GM18517 (cell line): ENCODE results near the gene IRX4.

Experiments
- ATAC-seq: cut with Tn5 transposase; IDR thresholded peaks from one replicate; pipeline ENCODE4 v1.9.1; 2021; ENCODE audit warnings: mild to moderate bottlenecking, moderate library complexity; ENCODE audit not compliant: unreplicated experiment

Gene IRX4

GRCh38 chr5:1840741-1841521 is 41.8 kb downstream of the IRX4 start:
- ATAC-seq = no peak

- no peak for ATAC-seq
Observed at GRCh38 chr5:1840071-1840547, 42.6 kb downstream of the IRX4 start.

- no peak for ATAC-seq
Observed at GRCh38 chr5:1838013-1838412, 44.7 kb downstream of the IRX4 start.

GRCh38 chr5:1836891-1837880 is 45.5 kb downstream of the IRX4 start:
- no peak for ATAC-seq

GRCh38 chr5:1836176-1836890 is 46.4 kb downstream of the IRX4 start:
- ATAC-seq = no peak

- no peak for ATAC-seq
Observed at GRCh38 chr5:1835431-1835830, 47.3 kb downstream of the IRX4 start.

GRCh38 chr5:1834721-1835429 is 47.9 kb downstream of the IRX4 start:
- no peak for ATAC-seq

- no peak for ATAC-seq
Observed at GRCh38 chr5:1834022-1834551, 48.6 kb downstream of the IRX4 start.

- ATAC-seq = no peak
Observed at GRCh38 chr5:1833264-1834021, 49.3 kb downstream of the IRX4 start.

- no peak for ATAC-seq
Observed at GRCh38 chr5:1832511-1833250, 50.0 kb downstream of the IRX4 start.

GRCh38 chr5:1831677-1832313 is 50.9 kb downstream of the IRX4 start:
- no peak for ATAC-seq

- no peak for ATAC-seq
Observed at GRCh38 chr5:1831257-1831656, 51.5 kb downstream of the IRX4 start.

GRCh38 chr5:1830571-1831228 is 52.0 kb downstream of the IRX4 start:
- ATAC-seq = no peak

- ATAC-seq = peak; percentile 82
Observed at GRCh38 chr5:1827886-1828397, 54.8 kb downstream of the IRX4 start.
